ENCODE results near the gene NNAT. TPM values are rescaled to one million over a fixed set of nuclear protein-coding genes. Genes with fewer than 3 reads are reported as not detected.

NNAT gene
- total RNA-seq, 1 donor from 2014 or later = not detected

Other genes starting within 250 kb of the NNAT start
- 18.6 TPM for gene MANBAL, start 231.6 kb upstream of the NNAT start, total RNA-seq
- gene SRC, start 175.1 kb upstream of the NNAT start, total RNA-seq = 6.7 TPM
- gene BLCAP, start 6.6 kb downstream of the NNAT start, total RNA-seq = 90.2 TPM
- gene CTNNBL1, start 172.8 kb downstream of the NNAT start, total RNA-seq = 60.9 TPM